GM18858 (cell line): ENCODE measurements around the gene ITGB5.

Source experiments
- ATAC-seq: cut with Tn5 transposase; IDR thresholded peaks from one replicate; pipeline ENCODE4 v1.9.1; 2021; ENCODE audit not compliant: unreplicated experiment

The ITGB5 gene

GRCh38 chr3:124815781-124816180, 71.4 kb downstream of the ITGB5 start:
- no peak for ATAC-seq

GRCh38 chr3:124814620-124815421, 72.3 kb downstream of the ITGB5 start:
- no peak for ATAC-seq

GRCh38 chr3:124813541-124813940, 73.6 kb downstream of the ITGB5 start:
- ATAC-seq = no peak

- no peak for ATAC-seq
These were observed 74.6 kb downstream of the ITGB5 start for GRCh38 chr3:124812291-124813265.

GRCh38 chr3:124811436-124811835, 75.7 kb downstream of the ITGB5 start:
- no peak for ATAC-seq

- no peak for ATAC-seq
These were observed 76.2 kb downstream of the ITGB5 start for GRCh38 chr3:124810970-124811369.

- ATAC-seq = no peak
These were observed 78.1 kb downstream of the ITGB5 start for GRCh38 chr3:124809039-124809438.

GRCh38 chr3:124805671-124806070, 81.5 kb downstream of the ITGB5 start:
- no peak for ATAC-seq

GRCh38 chr3:124804875-124805274, 82.3 kb downstream of the ITGB5 start:
- no peak for ATAC-seq

GRCh38 chr3:124802702-124803101, 84.5 kb downstream of the ITGB5 start:
- no peak for ATAC-seq

GRCh38 chr3:124802061-124802698, 85.0 kb downstream of the ITGB5 start:
- no peak for ATAC-seq

GRCh38 chr3:124800511-124801258, 86.5 kb downstream of the ITGB5 start:
- ATAC-seq = no peak

- ATAC-seq = no peak
These were observed 87.1 kb downstream of the ITGB5 start for GRCh38 chr3:124800076-124800475.

GRCh38 chr3:124799676-124800075, 87.5 kb downstream of the ITGB5 start:
- ATAC-seq = no peak

- no peak for ATAC-seq
These were observed 89.7 kb downstream of the ITGB5 start for GRCh38 chr3:124797426-124797945.

- ATAC-seq = no peak
These were observed 90.7 kb downstream of the ITGB5 start for GRCh38 chr3:124796477-124796876.

- ATAC-seq = no peak
These were observed 94.0 kb downstream of the ITGB5 start for GRCh38 chr3:124793054-124793739.

GRCh38 chr3:124792341-124793040, 94.7 kb downstream of the ITGB5 start:
- no peak for ATAC-seq

GRCh38 chr3:124791639-124792151, 95.5 kb downstream of the ITGB5 start:
- ATAC-seq = no peak
